A204.1 (cell line): Measurements from ENCODE around the gene ART4.

Experiments
- FAIRE-seq: peaks from 2 replicates; lab custom pipeline; 2012; peaks lifted over from hg19 to GRCh38; lab: Jason Lieb, UNC

ART4 gene

GRCh38 chr12:14843425-14843887, at the start of gene ART4:
TSS of gene ART4 (minus strand) at chr12:14843526. CDS start at chr12:14843113, 413 bp downstream.
- FAIRE-seq = no peak

GRCh38 chr12:14892726-14893505, 49.6 kb upstream of the ART4 start:
- no peak for FAIRE-seq

- FAIRE-seq = no peak
These were observed 47.4 kb upstream of the ART4 start for GRCh38 chr12:14890701-14891100.

GRCh38 chr12:14886271-14886670, 42.9 kb upstream of the ART4 start:
- no peak for FAIRE-seq

DNA sequence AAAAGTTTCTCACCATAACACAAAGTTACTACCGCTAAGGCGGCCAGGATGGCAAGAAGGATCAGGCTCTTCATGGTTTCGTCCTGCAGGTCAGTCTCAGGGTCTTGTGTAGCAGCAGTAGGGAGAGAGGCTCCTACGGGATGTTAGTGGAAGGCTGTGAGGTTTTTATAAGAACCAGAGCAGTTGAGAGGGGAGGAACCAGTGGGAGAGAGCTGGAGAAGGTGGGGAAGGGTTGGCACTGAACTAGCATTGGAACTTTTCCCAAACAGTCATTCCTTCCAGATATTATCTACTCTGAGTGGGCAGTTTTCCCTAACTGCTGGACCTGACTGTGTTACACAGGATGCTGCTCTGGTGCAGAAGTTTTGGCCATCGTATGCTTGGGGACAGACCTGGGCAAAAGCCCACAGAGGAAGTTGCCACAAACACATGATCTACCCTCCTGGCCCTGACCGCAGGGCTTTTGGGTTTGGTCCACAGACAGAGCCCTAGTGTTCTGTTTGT, 42.4 kb upstream of the ART4 start, which contains the start of gene MGP:
Gene MGP, minus strand, starts transcription at position 137 of the 504 bp plus-strand sequence. Its CDS starts 63 bp downstream, at position 74.
- FAIRE-seq = no peak

DNA sequence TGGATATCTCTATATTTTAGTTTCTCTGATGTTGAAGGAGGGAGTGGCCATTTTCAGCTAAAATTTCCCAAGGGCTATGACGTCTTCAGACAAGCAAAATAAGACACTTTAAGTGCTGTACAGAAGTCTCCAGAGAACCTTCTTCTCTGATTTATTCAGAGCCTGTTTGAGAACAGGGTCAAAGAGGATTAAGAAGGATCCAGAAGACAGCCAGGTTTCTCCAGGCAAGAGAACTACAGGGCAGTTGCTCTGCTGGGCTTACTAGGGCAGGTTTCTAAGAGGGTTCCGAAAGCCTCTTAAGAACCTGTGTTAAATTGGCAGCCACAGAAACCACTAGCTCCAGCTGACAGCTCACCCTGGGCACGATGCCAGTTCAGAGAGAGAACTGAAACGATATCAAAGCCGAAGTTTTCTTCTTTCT, 41.1 kb upstream of the ART4 start:
- FAIRE-seq = no peak

- no peak for FAIRE-seq
These were observed 40.4 kb upstream of the ART4 start for GRCh38 chr12:14883686-14884085.

GRCh38 chr12:14880890-14881453, 37.6 kb upstream of the ART4 start:
- FAIRE-seq = no peak

GRCh38 chr12:14879222-14879933, 36.1 kb upstream of the ART4 start:
- no peak for FAIRE-seq

- FAIRE-seq = no peak
These were observed 35.2 kb upstream of the ART4 start for GRCh38 chr12:14878488-14878887.

DNA sequence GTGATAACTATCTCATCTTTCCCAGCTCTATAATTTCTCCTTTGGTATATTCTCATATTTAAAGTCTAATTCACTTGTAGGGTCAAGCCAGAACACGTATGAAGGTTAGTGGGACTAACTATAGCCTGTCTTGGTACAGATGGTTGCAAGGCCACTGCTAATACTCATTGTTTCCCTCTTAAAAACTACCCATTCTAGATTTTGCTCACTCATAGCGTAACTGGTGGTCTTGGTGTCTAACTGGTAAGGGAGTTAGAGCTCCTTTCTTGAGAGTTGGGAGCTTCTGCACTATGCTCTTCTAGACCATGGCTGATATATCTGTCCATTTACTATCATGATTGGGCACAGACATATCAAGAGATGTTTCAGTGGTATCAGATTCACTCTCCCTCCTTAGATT, 33.5 kb upstream of the ART4 start:
- no peak for FAIRE-seq

DNA sequence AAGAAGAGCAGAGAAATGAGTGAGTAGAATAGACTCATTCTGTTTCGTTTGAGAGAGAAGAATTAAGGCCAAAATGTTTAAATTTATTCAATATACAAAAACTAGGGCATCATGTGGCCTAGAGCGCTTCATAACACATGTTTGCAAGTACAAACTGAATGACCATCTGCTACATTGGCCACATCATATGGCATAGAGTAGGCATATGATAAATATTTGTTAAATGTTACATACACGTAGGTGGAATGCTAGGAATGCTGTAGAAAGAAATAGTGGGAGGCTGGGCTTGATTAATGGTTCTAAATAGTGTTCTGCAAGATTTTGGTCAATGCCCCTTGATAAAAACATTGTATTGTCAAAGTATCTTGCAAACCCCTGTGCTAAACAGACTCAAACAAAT, 31.6 kb upstream of the ART4 start:
- no peak for FAIRE-seq

- no peak for FAIRE-seq
These were observed 30.3 kb upstream of the ART4 start for GRCh38 chr12:14873440-14874185.

DNA sequence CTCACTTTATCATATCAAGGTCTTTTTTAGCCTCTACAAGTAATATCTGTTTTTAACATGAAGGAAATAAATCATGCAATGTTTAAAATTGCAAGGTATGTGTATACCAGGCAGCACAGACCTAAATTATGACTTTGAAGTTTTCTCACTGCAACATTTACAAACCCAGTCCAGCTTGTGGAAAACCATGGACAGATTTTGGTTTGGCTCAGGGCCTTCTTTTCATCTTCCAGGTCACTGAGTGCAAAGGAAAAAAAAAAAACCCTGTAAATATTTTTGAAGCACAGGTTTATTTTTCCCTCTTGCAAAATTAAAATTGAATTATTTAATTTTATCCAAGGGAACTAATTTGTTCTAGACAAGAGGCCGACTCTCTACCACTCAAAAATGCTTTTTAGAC, 28.6 kb upstream of the ART4 start:
- FAIRE-seq = no peak

DNA sequence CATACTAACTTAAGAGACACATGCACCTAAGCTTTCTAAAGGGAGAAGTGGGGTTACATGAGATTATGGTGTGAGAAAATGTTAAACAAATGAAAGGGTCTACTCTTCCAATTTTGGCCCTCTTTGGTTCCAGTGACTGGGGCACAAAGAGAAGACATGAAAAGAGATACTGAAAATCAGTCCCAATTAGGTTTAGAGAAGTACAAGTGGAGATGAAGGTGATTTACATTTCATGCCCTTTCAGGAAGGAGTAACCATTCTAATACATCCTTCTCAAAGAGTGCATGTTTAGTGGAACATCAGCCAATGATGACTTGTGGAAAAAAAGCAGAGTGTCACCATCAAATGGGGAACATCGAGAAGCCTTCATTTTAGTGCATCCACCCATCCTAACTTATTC, 27.9 kb upstream of the ART4 start:
- FAIRE-seq = no peak

DNA sequence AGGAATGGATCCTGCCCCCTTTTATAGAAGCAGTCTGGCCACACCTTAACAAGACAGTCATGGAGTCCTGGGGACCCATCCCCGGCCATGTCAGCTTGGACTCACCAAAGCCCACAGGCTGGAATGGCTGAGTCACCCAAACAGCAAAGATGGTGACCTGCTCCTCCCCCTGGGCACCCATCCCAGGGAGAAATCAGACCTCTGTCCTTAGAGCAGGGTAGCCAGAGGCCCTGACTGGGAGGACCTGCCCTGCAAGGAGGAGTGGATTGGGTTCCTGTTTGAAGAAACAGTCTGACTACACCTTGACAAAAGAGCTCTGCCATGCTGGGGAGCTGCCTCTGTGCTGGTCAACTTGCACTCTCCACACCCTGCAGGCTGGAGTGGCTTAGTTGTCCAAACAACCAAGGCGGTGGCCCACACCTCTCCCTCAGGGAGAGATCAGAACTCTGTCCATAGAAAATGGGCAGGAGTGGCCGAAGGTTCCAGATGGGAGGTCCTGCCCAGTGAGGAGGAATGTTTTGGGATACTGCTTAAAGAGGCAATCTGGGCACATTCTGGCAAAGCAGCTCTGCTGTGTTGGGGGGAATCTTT, 25.7 kb upstream of the ART4 start:
- no peak for FAIRE-seq

GRCh38 chr12:14860490-14860889, 17.2 kb upstream of the ART4 start:
- FAIRE-seq = no peak

DNA sequence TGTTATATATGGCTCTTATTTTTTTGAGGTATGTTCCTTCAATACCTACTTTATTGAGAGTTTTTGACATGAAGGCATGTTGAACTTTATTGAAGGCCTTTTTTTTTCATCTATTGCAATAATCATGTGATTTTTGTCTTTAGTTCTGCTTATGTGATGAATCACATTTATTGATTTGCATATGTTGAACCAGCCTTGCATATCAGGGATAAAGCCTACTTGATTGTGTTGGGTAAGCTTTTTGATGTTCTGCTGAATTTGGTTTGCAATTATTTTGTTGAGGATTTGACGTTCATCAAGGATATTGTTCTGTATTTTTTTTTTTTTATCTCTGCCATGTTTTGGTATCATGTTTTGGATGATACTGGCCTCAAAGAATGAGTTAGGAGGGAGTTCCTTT, 15.2 kb upstream of the ART4 start:
- no peak for FAIRE-seq

DNA sequence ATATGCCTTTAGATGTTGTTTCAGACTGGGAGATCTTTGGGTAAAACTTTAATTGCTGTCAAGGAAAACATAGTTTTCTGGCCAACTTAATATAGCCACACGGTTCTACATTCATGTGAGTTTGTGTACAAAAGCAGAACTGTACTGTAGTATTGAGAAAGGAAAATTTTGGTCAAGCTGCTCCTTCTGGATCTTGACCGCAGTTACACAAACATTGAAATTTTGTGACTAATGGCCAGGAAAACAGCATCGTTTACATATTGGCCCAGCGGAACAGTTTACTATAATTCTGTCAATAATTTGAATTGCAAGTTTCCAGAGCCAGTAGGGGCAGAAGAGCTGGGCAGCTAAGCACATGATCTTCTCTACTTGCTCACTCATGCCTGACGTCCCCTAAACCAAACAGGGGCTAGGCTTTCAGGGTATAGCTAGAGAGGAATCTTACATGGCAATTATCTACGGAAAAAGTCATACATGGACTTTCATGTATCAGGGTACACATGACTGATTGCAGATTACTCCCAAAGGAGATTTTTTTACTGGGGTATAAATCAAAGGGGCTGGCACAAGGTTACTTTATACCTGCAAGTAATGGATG, 11.4 kb upstream of the ART4 start:
- FAIRE-seq = no peak

- FAIRE-seq = no peak
These were observed 10.6 kb upstream of the ART4 start for GRCh38 chr12:14853961-14854360.

GRCh38 chr12:14852880-14853279, 9.6 kb upstream of the ART4 start:
- no peak for FAIRE-seq
